Ovary (tissue), 3 donors: ENCODE results near the gene DCUN1D1.

Experiments used
- CTCF ChIP-seq, 3 donors: fragments of 450-650 bp in 2 of 3; fragments of 200-600 bp in 1 of 3; IDR thresholded peaks; one replicate each; pipeline versions ENCODE4 v1.5.1 to v1.8.0; 2016 to 2022; ENCODE audit warnings: antibody characterized with exemption in 3 of 3, mild to moderate bottlenecking in 1 of 3
- EP300 ChIP-seq: sonication (generic); formaldehyde crosslinking; IDR thresholded peaks from one replicate; pipeline ENCODE4 v1.6.1; 2017; ENCODE audit warnings: antibody characterized with exemption
- POLR2A ChIP-seq: fragments of 450-650 bp; IDR thresholded peaks from one replicate; pipeline ENCODE4 v1.6.1; 2017; ENCODE audit warnings: antibody characterized with exemption, mild to moderate bottlenecking, moderate library complexity
- donor health status: DM: no; HTN: no; CAD: no.

DNA sequence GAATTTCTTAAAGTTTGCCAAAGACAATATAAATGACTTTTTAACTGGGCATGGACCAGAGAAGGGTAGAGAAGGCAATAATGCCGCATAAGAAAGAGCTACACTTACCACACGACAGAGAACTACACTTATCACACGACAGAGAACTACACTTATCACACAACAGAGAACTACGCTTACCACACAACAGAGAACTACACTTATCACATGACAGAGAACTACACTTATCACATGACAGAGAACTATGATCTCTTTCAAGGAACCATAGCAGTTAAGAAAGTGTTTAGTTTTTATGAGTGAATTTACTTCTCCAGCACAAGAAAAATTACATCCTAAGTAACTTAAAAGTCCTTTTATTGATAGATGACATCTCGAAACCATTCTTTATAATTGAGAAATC, 32.0 kb downstream of the DCUN1D1 start:
- no peak for TF ChIP-seq POLR2A
- TF ChIP-seq CTCF (IDR thresholded peaks at IDR 0.05) = no peak
- no peak for TF ChIP-seq EP300
